Muscle layer of duodenum (tissue), 2 donors: ENCODE results near the gene TXNRD1.

Experiments used
- H3K27ac ChIP-seq: one replicate; pipeline ENCODE4 v1.7.0; 2013; ENCODE audit warnings: mild to moderate bottlenecking, low read length
- H3K27me3 ChIP-seq: one replicate; pipeline ENCODE4 v1.7.0; 2013; ENCODE audit warnings: low read depth, mild to moderate bottlenecking, control low read depth, low read length
- H3K36me3 ChIP-seq, 2 donors: one replicate each; pipeline ENCODE4 v1.7.0; 2013; ENCODE audit warnings: low read length in 2 of 2, control low read depth in 1 of 2, mild to moderate bottlenecking in 1 of 2; ENCODE audit not compliant: insufficient read depth in 2 of 2, control insufficient read depth in 1 of 2
- H3K4me1 ChIP-seq, 2 donors: one replicate each; pipeline ENCODE4 v1.7.0; 2013; ENCODE audit warnings: low read length in 2 of 2, mild to moderate bottlenecking in 2 of 2, control low read depth in 1 of 2, moderate library complexity in 1 of 2; ENCODE audit not compliant: insufficient read depth in 2 of 2, control insufficient read depth in 1 of 2
- H3K4me3 ChIP-seq, 2 donors: one replicate each; pipeline ENCODE4 v1.7.0; 2013; ENCODE audit warnings: low read length in 2 of 2, low read depth in 1 of 2, mild to moderate bottlenecking in 1 of 2
- H3K9me3 ChIP-seq, 2 donors: one replicate each; pipeline ENCODE4 v1.7.0; 2013; ENCODE audit warnings: low read length in 2 of 2, control low read depth in 1 of 2, mild to moderate bottlenecking in 1 of 2; ENCODE audit not compliant: control insufficient read depth in 1 of 2
- donor health status: healthy.

Gene TXNRD1

GRCh38 chr12:104356231-104357115, 140.9 kb downstream of the TXNRD1 start:
- no peaks in the 10 kb centered on the region for H3K27me3 ChIP-seq
- peaks cover 0 to 4% of the 10 kb centered on the region in 2 donors for H3K36me3 ChIP-seq
- H3K9me3 ChIP-seq = peaks cover 0 to 3% of the 10 kb centered on the region in 2 donors
- no peak overlapping the region for H3K4me3 ChIP-seq
- H3K4me1 ChIP-seq = no peaks in the 10 kb centered on the region
- H3K27ac ChIP-seq = no peak overlapping the region

GRCh38 chr12:104357421-104357952, 141.9 kb downstream of the TXNRD1 start:
- H3K9me3 ChIP-seq = peaks cover 0 to 3% of the 10 kb centered on the region in 2 donors
- H3K27ac ChIP-seq = no peak overlapping the region
- no peaks in the 10 kb centered on the region for H3K4me1 ChIP-seq
- no peaks in the 10 kb centered on the region for H3K27me3 ChIP-seq
- no peak overlapping the region for H3K4me3 ChIP-seq
- H3K36me3 ChIP-seq = peaks cover 0 to 4% of the 10 kb centered on the region in 2 donors

- no peaks in the 10 kb centered on the region for H3K4me1 ChIP-seq
- no peak overlapping the region for H3K27ac ChIP-seq
- H3K36me3 ChIP-seq = no peaks in the 10 kb centered on the region
- no peaks in the 10 kb centered on the region for H3K27me3 ChIP-seq
- peaks cover 0 to 3% of the 10 kb centered on the region in 2 donors for H3K9me3 ChIP-seq
- H3K4me3 ChIP-seq = no peak overlapping the region
Observed at GRCh38 chr12:104358353-104359003, 142.9 kb downstream of the TXNRD1 start.

- no peaks in the 10 kb centered on the region for H3K27me3 ChIP-seq
- no peak overlapping the region for H3K4me3 ChIP-seq
- no peaks in the 10 kb centered on the region for H3K4me1 ChIP-seq
- H3K9me3 ChIP-seq = peaks cover 0 to 3% of the 10 kb centered on the region in 2 donors
- H3K27ac ChIP-seq = no peak overlapping the region
- no peaks in the 10 kb centered on the region for H3K36me3 ChIP-seq
Observed at GRCh38 chr12:104359216-104359615, 143.6 kb downstream of the TXNRD1 start.

- Histone ChIP-seq H3K27ac (no peak overlapping the region), H3K36me3 (no peaks in the 10 kb centered on the region), H3K4me3 (no peak overlapping the region)
Observed at GRCh38 chr12:104360157-104360556, 144.6 kb downstream of the TXNRD1 start.

GRCh38 chr12:104360983-104361707, 145.6 kb downstream of the TXNRD1 start:
- peaks cover 0 to 3% of the 10 kb centered on the region in 2 donors for H3K9me3 ChIP-seq
- no peaks in the 10 kb centered on the region for H3K36me3 ChIP-seq
- H3K27ac ChIP-seq = no peak overlapping the region
- H3K4me3 ChIP-seq = no peak overlapping the region
- H3K27me3 ChIP-seq = no peaks in the 10 kb centered on the region
- no peaks in the 10 kb centered on the region for H3K4me1 ChIP-seq

More at GRCh38 chr12:104360157-104360556, 144.6 kb downstream of the TXNRD1 start:
- Histone ChIP-seq H3K4me1 (no peaks in the 10 kb centered on the region), H3K27me3 (no peaks in the 10 kb centered on the region), H3K9me3 (peaks cover 0 to 3% of the 10 kb centered on the region in 2 donors)

GRCh38 chr12:104365921-104366410, 150.4 kb downstream of the TXNRD1 start:
- Histone ChIP-seq H3K4me1 (no peaks in the 10 kb centered on the region), H3K36me3 (no peaks in the 10 kb centered on the region), H3K4me3 (no peak overlapping the region), H3K27me3 (no peaks in the 10 kb centered on the region), H3K9me3 (peaks cover 7% of the 10 kb centered on the region in 2 donors), H3K27ac (no peak overlapping the region)

- no peak overlapping the region for H3K4me3 ChIP-seq
- H3K36me3 ChIP-seq = no peaks in the 10 kb centered on the region
- H3K4me1 ChIP-seq = no peaks in the 10 kb centered on the region
- peaks cover 7% of the 10 kb centered on the region in 2 donors for H3K9me3 ChIP-seq
- H3K27me3 ChIP-seq = no peaks in the 10 kb centered on the region
- H3K27ac ChIP-seq = no peak overlapping the region
Observed at GRCh38 chr12:104369708-104370107, 154.1 kb downstream of the TXNRD1 start.

- no peaks in the 10 kb centered on the region for H3K27me3 ChIP-seq
- H3K4me3 ChIP-seq = no peak overlapping the region
- no peaks in the 10 kb centered on the region for H3K4me1 ChIP-seq
- H3K36me3 ChIP-seq = no peaks in the 10 kb centered on the region
- no peak overlapping the region for H3K27ac ChIP-seq
- H3K9me3 ChIP-seq = peaks cover 7% of the 10 kb centered on the region in 2 donors
Observed at GRCh38 chr12:104371043-104371870, 155.7 kb downstream of the TXNRD1 start.

GRCh38 chr12:104372061-104372720, 156.6 kb downstream of the TXNRD1 start:
- no peak overlapping the region for H3K4me3 ChIP-seq
- H3K27ac ChIP-seq = no peak overlapping the region
- H3K36me3 ChIP-seq = no peaks in the 10 kb centered on the region
- no peaks in the 10 kb centered on the region for H3K4me1 ChIP-seq
- H3K9me3 ChIP-seq = peaks cover 7% of the 10 kb centered on the region in 2 donors
- no peaks in the 10 kb centered on the region for H3K27me3 ChIP-seq
